Activated CD4-positive, alpha-beta T cell treated with anti-CD3 and anti-CD28 coated beads for 4 hours (primary cell): Measurements from ENCODE around the gene SPATS2.
A peak's percentile ranks its signal among the peaks of the same experiment; 100 is the strongest.

Source experiments
- DNase-seq, 2 donors: peaks; one replicate each; pipeline ENCODE4 v3.0.0-alpha.2; 2020

The SPATS2 gene

DNA sequence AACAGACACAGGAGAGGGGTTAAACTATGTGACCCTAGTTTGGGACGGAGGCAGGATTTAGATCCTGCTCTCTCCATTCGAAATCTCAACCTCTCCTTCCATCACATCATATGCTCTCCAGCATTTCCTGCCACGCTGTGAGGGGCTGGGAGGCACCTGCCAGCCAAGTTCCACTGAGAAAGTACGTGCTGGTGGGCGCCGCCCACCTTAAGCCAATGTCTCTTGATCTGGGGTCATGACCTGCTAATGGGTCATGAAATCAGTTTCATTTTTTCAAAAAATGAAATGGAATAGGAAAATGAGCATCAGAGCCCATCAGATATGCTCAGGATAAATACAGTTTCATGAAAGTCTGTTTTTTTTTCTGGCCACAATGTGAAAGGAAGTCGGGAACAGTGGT lies 193.4 kb downstream of the SPATS2 start:
- DNase-seq, result no peak

DNA sequence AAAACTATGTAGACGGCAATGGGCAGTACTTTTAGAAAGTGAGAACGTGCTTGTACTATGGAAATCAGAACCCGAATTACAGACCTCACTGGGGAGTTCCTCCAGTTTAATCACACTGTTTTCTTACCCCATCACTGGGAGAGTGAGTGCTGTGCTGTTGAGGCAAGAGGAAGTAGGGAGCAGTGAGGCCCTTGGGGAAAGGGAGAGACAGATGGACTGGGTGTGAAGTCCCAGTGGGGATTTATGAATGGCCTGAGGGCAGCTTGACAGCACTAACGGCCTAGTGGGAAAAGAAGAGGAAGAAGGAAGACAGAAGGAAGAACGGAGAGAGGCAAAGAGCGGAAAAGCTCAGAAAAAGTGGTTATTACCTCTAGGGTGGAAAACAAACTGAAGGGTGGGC lies 195.0 kb downstream of the SPATS2 start:
- DNase-seq, result no peak

DNA sequence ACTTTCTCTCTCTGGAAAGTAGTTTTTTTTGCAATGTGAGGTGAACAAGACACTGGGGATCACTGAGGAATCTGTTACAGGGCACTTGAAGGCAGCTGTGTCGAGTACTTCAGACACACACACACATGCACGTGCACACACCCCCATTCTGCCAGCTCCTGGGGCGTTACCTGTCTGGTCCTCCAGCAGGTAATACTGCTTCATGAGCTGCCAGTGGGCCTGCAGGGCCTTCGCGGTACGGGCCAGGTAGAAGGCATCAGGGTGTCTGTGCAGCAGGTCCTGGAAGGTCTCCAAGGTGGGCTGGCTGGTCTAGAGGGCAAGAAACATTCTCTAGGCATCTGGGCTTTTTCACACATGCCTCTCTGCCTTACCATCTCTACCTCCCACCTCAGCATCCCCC lies 195.6 kb downstream of the SPATS2 start:
- no peak for DNase-seq

DNA sequence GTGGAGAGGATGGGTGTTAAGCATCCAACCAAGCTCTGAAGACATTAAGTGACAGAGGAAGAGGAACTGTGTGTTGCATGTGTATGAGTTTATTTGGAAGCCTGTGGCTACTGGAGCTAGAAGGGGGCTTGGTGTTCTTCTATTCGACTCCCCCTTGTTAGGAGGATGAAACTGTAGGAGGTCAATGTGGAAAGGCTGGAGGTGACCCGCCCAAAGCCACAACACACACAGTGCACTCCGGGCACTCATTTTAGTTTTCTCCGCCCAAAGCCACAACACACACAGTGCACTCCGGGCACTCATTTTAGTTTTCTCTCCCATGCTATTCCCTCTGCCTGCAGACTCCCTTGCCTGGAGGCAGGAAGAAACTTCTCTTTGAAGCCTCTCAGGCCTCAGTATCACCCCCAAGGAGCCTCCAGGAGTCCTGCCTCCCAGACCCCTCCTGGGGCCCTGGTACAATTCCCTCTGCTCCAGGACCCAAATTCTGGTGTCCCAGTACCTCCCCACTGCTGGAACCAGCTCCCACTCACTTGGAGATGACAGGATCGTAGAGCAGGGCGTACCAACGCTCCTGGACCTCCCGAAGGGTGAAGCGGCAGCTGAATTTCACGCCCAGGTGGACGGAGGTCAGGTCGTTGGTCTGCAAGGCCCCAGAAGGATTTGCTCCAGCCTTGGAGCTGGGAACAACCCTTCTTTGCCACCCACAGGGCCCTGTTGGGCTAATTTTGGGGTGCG lies 196.9 kb downstream of the SPATS2 start:
- DNase-seq, result no peak

DNA sequence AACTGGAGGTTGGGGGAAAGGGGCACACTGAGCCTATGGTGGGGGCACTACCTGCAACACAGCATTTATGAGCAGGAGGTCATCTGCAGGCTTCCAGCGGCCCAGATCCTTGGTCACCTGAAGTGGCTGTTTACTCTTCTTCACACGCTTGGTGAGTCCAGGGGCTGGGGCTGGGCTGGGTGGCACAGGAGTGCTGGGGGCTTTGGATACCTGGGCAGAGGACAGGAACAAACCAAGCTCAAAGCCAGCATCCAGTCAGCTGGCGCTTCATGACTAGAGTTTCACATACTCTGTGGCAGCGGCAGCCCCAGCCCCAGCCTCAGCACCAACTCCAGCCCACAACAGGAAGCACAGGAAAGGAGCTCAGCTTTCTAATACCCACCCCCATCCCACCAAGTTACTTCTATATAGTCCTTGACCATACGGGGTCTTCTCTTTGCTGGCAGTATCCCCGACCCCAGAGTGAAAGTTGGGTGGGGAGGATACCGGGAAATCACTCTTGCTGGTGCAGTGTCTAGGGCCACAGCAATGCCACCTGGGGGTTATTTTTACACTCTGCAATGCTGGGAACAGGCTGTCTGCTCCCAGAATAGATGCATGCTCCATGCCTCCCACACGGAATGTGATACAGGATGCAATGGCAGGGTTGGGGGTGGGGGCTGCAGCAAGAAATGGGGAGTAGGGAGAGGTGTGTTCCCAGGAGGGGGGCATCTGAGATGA lies 197.6 kb downstream of the SPATS2 start:
- DNase-seq, result no peak

DNA sequence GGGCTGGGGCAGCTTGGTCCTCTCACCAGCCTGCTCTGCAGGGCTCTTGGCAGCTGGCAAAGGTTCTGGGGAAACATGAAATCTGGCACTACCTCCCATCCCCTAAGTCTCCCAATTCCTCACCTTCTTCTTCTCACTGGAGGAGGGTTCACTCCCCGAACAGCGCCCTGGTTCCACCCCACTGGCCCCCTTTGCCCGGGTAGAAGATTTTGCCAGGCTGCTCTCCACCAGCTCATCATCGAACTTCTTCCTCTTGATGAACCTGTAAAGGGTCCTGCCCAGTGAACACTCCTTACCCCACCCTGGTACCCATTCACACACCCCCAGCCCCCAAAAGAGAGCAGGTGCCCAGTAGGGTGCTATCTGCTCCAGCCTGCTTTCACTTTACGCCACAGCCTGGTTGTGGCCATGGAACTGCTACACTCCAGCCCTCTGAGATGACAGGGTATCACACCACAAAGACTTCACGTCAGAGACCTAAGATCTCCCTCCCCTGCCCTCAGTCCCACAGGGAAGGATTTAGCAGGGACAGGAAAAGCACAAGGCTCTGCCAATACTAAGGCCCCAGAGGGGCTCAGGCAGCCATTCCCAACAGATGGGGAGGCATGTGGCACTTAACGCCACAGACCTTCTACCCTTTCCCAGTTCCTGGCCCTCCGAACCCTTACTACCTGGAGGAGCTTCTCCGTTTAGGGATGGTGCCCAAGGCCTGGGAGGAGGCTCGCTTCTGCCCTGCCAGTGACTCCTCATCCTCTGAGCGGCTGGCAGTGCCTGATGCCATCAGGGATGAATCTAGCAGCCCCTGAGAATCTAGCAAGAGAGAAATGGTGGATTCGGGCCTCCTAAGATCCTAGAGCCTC lies 198.4 kb downstream of the SPATS2 start:
- no peak for DNase-seq

DNA sequence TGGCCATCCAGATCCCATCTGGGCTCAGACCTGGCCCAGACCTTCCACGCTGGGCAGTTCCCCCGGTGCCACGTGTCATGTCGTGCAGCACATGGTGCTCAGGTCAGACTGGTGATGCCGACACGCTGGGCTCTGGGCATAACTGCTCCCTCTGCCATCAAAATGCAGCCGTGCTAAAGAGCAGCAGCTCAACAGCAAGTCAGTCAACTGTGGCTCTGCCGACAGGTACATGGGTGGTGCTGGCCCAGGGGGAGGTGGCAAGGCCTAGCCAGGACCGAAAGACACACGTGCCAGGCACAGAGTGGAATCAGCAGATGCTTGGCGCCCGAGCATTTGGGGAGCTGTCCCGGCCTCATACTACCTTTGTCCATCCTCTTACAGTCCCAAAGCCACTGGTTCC lies 199.1 kb downstream of the SPATS2 start:
- DNase-seq, result no peak

DNA sequence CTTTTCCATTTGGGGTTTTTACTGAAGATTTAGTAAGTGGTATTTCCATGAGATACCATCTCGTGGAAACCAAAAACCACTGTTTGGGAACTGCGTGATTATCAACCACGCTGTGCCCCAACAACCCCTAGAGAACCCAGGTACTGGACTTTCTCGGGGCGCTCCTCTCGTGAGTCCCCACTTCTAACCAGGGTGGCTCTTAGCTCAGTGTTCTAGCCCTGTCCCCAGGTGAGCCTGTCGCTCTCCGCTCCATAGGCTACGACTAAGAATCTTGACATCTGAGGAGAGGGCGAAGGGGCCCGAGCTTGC lies 200.0 kb downstream of the SPATS2 start:
- DNase-seq, result no peak

DNA sequence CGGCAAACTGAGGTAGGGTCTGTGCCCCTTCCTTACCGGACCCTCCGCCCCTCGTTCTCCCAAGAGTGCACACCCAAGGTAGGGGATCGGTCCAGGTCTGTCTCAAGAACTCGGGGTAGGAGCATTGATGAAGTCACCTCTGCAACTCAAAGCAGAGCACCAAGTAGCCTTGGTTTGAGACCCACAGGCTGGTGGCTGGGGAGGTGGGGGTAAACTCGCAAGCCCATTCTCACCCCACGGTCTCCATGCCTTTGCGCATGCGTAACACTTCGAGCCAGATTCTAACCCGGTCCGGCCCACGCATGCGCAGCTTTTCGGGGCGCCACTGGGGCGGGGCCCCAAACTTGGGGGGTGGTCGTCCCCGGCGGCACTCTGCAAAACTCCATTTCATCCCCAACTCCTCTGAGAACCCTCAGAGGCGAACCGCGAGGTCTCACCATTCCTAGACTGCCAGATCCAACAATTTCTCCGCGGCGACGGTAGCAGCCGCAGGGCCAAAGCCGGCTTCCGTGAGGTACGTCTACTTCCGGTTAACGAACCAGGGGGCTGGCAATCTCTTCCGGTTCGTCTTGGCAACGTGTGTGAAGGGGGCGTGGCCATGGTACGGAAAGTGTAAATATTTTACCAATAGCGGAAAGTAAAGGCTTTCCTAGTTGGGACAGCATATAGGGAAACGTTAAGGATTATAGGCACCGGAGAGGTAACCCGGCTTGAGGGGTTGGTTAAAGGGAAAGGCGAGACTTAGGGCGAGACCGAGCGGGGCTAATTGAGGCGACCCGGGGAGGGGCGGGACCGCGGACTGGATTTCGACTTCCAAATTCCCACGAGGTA lies 200.6 kb downstream of the SPATS2 start, which contains the start of gene MCRS1:
Gene MCRS1, minus strand, starts transcription at position 532 of the 831 bp plus-strand sequence. CDS start 1,411 bp downstream, outside the sequence.
- peak; percentile 90 to 93 for DNase-seq

DNA sequence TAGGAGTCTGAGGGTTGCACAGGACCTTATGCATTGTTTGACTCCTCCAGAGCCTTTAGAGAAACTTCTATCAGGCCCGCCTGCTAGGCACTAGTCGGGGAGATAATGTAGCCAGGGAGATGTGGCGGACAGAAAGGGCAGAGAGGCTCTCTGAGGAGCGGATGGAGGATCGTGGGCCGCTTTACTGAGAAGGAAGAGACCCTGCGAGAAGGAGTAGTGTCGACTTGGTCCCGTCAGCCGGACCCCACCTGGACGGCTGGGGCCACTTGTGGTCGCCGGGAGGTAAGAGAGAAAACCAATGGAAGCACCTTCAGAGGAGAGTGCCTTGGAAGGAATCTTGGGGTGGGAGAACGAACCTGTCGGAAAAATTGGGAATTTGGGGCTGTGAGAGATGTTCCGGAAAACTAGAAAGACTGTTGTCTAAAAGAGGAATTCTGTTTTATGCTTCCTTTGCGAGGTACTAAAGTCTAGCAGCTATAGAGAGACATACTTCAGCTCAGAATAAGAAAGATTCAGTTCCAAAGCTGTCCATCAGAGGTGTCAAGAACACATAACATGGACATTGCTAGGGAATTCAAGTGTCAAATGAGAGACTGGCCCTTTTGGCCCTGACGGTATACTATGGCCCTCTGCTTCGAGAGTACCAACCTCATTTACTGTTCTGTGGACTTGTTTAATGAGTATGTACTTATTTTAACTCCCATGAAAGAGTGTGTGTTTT lies 201.3 kb downstream of the SPATS2 start:
- DNase-seq, result no peak
